WTC11 (cell line): Measurements from ENCODE around the gene IL1RAPL1. TPM values are rescaled to one million over a fixed set of nuclear protein-coding genes. Genes with fewer than 3 reads are reported as not detected.
A peak's percentile ranks its signal among the peaks of the same experiment; 100 is the strongest.

ENCODE experiments used
- ATAC-seq: fragments of 200-7000 bp; cut with Tn5 transposase; 2 replicates; pipeline ENCODE4 v1.10.0; 2021; ENCODE audit warnings: mild to moderate bottlenecking, moderate library complexity
- CTCF ChIA-PET: fragments of 300-600 bp; sonication (Branson Sonifier 250); formaldehyde crosslinking; loops from one replicate; lab custom pipeline; 2021; ENCODE audit warnings: antibody characterized with exemption; lab: Charles Lee
- POLR2A ChIA-PET: fragments of 350-600 bp; sonication (Branson Sonifier 250); formaldehyde crosslinking; loops from one replicate; lab custom pipeline; 2021; ENCODE audit warnings: antibody characterized with exemption; lab: Charles Lee
- DNase-seq: peaks from one replicate; pipeline ENCODE4 v3.0.0; 2021; ENCODE audit warnings: low spot score
- H3K27ac Mint-ChIP-seq: 2 replicates; pipeline ENCODE4 v1.8.0; 2021; ENCODE audit warnings: mixed read lengths
- H3K27me3 Mint-ChIP-seq: 2 replicates; pipeline ENCODE4 v1.8.0; 2021; ENCODE audit warnings: low read depth, mild to moderate bottlenecking, moderate library complexity, mixed read lengths
- H3K36me3 Mint-ChIP-seq: 2 replicates; pipeline ENCODE4 v1.8.0; 2021; ENCODE audit warnings: mixed read lengths
- H3K4me1 Mint-ChIP-seq: 2 replicates; pipeline ENCODE4 v1.8.0; 2022; ENCODE audit warnings: mixed read lengths
- H3K4me3 Mint-ChIP-seq: 2 replicates; pipeline ENCODE4 v1.8.0; 2021; ENCODE audit warnings: mild to moderate bottlenecking, moderate library complexity, mixed read lengths
- H3K9me3 Mint-ChIP-seq: 2 replicates; pipeline ENCODE4 v1.8.0; 2021; ENCODE audit warnings: mixed read lengths
- ATF3 ChIP-seq: sonication (generic); formaldehyde crosslinking; conservative IDR thresholded peaks from 2 replicates; pipeline ENCODE4 v1.8.1; 2022; ENCODE audit warnings: mild to moderate bottlenecking, missing genetic modification reagents
- FOXP1 ChIP-seq: sonication (generic); formaldehyde crosslinking; IDR thresholded peaks from 2 replicates; pipeline ENCODE4 v1.8.0; 2022; ENCODE audit warnings: missing genetic modification reagents, mild to moderate bottlenecking, moderate library complexity, borderline replicate concordance
- GRHL2 ChIP-seq: fragments of 250-450 bp; sonication (Bioruptor Pico); IDR thresholded peaks from 2 replicates; pipeline ENCODE4 v1.8.0; 2022; ENCODE audit warnings: mild to moderate bottlenecking, moderate library complexity; ENCODE audit not compliant: insufficient replicate concordance, severe bottlenecking
- JAZF1 ChIP-seq: fragments of 250-450 bp; sonication (Bioruptor Pico); IDR thresholded peaks from 2 replicates; pipeline ENCODE4 v1.9.0; 2021; ENCODE audit warnings: moderate library complexity, mild to moderate bottlenecking, inconsistent platforms
- MXD4 ChIP-seq: fragments of 250-450 bp; sonication (Bioruptor Pico); IDR thresholded peaks from 2 replicates; pipeline ENCODE4 v1.8.0; 2021; ENCODE audit warnings: mild to moderate bottlenecking, moderate library complexity, borderline replicate concordance
- NFATC4 ChIP-seq: fragments of 250-450 bp; sonication (Bioruptor Pico); IDR thresholded peaks from 2 replicates; pipeline ENCODE4 v1.9.0; 2021; ENCODE audit warnings: mild to moderate bottlenecking
- OVOL2 ChIP-seq: fragments of 250-450 bp; sonication (Bioruptor Pico); IDR thresholded peaks from 2 replicates; pipeline ENCODE4 v1.9.0; 2021; ENCODE audit warnings: mild to moderate bottlenecking, borderline replicate concordance
- SMAD3 ChIP-seq: sonication (generic); formaldehyde crosslinking; IDR thresholded peaks from 2 replicates; pipeline ENCODE4 v1.8.0; 2022; ENCODE audit warnings: missing genetic modification reagents, mild to moderate bottlenecking, borderline replicate concordance
- SOX15 ChIP-seq: fragments of 250-450 bp; sonication (Bioruptor Pico); IDR thresholded peaks from 2 replicates; pipeline ENCODE4 v1.9.0; 2021; ENCODE audit warnings: mild to moderate bottlenecking
- ZNF425 ChIP-seq: fragments of 250-450 bp; sonication (Bioruptor Pico); conservative IDR thresholded peaks from 2 replicates; pipeline ENCODE4 v1.9.0; 2021; ENCODE audit warnings: mild to moderate bottlenecking
- ZNF532 ChIP-seq: fragments of 250-450 bp; sonication (Bioruptor Pico); IDR thresholded peaks from 2 replicates; pipeline ENCODE4 v1.9.0; 2021; ENCODE audit warnings: mild to moderate bottlenecking, borderline replicate concordance
- ZNF671 ChIP-seq: fragments of 250-450 bp; sonication (Bioruptor Pico); IDR thresholded peaks from 2 replicates; pipeline ENCODE4 v1.8.0; 2021; ENCODE audit warnings: mild to moderate bottlenecking
- total RNA-seq: library from RNA; stranded (reverse); gene quantifications from 3 replicates; pipeline ENCODE4 v1.2.3, GENCODE V29; 2021
- TF ChIP-seq, protein P1 (sequence below): sonication (generic); formaldehyde crosslinking; IDR thresholded peaks from 2 replicates; pipeline ENCODE4 v1.8.1; 2023; ENCODE audit warnings: mild to moderate bottlenecking, moderate library complexity, missing genetic modification reagents
- TF ChIP-seq, protein P2 (sequence below): sonication (generic); formaldehyde crosslinking; IDR thresholded peaks from 2 replicates; pipeline ENCODE4 v1.8.1; 2022; ENCODE audit warnings: low read depth, missing genetic modification reagents, borderline replicate concordance
- TF ChIP-seq, protein P3 (sequence below): sonication (generic); formaldehyde crosslinking; IDR thresholded peaks from 2 replicates; pipeline ENCODE4 v1.8.0; 2023; ENCODE audit warnings: missing genetic modification reagents, mild to moderate bottlenecking, borderline replicate concordance

IL1RAPL1 gene
- total RNA-seq, 1 experiment from 2014 or later: 0.13 TPM

DNA sequence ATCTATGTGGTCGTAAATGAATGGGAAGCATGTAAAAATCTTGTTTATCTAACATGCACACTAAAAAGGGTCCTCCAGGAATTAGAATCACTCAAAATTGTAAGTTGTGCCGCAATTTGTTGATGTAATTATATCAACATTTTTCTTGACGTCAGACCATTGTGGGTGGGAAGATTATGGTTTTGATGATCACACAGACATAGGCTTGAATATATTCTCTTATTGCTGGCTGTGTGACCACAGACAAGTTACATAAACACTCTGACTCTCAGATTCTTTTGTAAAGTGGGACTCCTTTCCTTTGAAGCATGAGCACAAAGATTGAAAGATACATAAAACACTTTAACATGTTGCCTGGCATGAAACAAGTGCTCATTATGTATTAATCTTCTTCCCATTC, 51.5 kb downstream of the IL1RAPL1 start:
- no peak for ATAC-seq
- ChIA-PET CTCF (no interaction called here), POLR2A (no interaction called here)
- Mint-ChIP-seq H3K4me3 (no peak overlapping the region), H3K9me3 (peaks cover 11% of the 10 kb centered on the region), H3K36me3 (peaks cover 17% of the 10 kb centered on the region), H3K27ac (no peak overlapping the region), H3K4me1 (peaks cover 34% of the 10 kb centered on the region), H3K27me3 (peaks cover 19% of the 10 kb centered on the region)
- DNase-seq: no peak
- TF ChIP-seq SOX15: no peak
- TF ChIP-seq NFATC4 (CRISPR knock-in tag): no peak
- TF ChIP-seq, protein P1, sequence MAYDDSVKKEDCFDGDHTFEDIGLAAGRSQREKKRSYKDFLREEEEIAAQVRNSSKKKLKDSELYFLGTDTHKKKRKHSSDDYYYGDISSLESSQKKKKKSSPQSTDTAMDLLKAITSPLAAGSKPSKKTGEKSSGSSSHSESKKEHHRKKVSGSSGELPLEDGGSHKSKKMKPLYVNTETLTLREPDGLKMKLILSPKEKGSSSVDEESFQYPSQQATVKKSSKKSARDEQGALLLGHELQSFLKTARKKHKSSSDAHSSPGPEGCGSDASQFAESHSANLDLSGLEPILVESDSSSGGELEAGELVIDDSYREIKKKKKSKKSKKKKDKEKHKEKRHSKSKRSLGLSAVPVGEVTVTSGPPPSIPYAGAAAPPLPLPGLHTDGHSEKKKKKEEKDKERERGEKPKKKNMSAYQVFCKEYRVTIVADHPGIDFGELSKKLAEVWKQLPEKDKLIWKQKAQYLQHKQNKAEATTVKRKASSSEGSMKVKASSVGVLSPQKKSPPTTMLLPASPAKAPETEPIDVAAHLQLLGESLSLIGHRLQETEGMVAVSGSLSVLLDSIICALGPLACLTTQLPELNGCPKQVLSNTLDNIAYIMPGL (CRISPR knock-in tag): no peak
- TF ChIP-seq ZNF425: no peak
- no peak for TF ChIP-seq MXD4 (CRISPR knock-in tag)
- TF ChIP-seq JAZF1 (CRISPR knock-in tag): no peak
- TF ChIP-seq ZNF532 (CRISPR knock-in tag): no peak
- TF ChIP-seq FOXP1: no peak
- TF ChIP-seq, protein P2, sequence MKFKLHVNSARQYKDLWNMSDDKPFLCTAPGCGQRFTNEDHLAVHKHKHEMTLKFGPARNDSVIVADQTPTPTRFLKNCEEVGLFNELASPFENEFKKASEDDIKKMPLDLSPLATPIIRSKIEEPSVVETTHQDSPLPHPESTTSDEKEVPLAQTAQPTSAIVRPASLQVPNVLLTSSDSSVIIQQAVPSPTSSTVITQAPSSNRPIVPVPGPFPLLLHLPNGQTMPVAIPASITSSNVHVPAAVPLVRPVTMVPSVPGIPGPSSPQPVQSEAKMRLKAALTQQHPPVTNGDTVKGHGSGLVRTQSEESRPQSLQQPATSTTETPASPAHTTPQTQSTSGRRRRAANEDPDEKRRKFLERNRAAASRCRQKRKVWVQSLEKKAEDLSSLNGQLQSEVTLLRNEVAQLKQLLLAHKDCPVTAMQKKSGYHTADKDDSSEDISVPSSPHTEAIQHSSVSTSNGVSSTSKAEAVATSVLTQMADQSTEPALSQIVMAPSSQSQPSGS (CRISPR knock-in tag): no peak

DNA sequence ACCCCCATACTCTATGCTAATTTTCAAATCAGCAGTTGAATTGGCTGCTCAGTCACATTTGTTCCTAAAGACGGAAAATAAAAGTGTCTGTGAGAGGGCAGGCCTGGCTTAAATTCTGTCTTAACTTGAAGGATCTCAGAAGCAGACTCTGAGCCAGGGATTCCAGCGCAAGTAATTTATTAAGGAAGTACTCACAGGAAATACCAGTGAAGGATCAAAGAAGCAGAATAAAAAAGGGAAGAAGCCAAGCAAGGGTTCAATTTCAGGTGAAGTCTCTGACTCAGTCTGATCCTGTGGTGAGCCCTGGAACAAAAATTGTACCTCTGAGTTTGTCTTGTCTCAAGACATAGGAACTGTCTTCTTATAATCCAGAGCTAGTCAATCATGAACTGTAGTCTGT, 52.2 kb downstream of the IL1RAPL1 start:
- Mint-ChIP-seq H3K36me3 (peaks cover 17% of the 10 kb centered on the region), H3K9me3 (peaks cover 11% of the 10 kb centered on the region), H3K4me3 (no peak overlapping the region), H3K4me1 (peaks cover 40% of the 10 kb centered on the region), H3K27me3 (peaks cover 23% of the 10 kb centered on the region), H3K27ac (peak overlapping the region; percentile 76)
- DNase-seq (no peak), ATAC-seq (peak; percentile 26; the same call in 1 of the 2 replicates)
- CTCF ChIA-PET: no interaction called here
- POLR2A ChIA-PET: interaction anchor here (0.6 kb wide), 1 partner anchor 99 kb away, joined by 3 read pairs; no protein-coding TSS in a partner anchor
- TF ChIP-seq OVOL2: no peak

- no peak for DNase-seq
- no peak for TF ChIP-seq GRHL2
- TF ChIP-seq, protein P3, sequence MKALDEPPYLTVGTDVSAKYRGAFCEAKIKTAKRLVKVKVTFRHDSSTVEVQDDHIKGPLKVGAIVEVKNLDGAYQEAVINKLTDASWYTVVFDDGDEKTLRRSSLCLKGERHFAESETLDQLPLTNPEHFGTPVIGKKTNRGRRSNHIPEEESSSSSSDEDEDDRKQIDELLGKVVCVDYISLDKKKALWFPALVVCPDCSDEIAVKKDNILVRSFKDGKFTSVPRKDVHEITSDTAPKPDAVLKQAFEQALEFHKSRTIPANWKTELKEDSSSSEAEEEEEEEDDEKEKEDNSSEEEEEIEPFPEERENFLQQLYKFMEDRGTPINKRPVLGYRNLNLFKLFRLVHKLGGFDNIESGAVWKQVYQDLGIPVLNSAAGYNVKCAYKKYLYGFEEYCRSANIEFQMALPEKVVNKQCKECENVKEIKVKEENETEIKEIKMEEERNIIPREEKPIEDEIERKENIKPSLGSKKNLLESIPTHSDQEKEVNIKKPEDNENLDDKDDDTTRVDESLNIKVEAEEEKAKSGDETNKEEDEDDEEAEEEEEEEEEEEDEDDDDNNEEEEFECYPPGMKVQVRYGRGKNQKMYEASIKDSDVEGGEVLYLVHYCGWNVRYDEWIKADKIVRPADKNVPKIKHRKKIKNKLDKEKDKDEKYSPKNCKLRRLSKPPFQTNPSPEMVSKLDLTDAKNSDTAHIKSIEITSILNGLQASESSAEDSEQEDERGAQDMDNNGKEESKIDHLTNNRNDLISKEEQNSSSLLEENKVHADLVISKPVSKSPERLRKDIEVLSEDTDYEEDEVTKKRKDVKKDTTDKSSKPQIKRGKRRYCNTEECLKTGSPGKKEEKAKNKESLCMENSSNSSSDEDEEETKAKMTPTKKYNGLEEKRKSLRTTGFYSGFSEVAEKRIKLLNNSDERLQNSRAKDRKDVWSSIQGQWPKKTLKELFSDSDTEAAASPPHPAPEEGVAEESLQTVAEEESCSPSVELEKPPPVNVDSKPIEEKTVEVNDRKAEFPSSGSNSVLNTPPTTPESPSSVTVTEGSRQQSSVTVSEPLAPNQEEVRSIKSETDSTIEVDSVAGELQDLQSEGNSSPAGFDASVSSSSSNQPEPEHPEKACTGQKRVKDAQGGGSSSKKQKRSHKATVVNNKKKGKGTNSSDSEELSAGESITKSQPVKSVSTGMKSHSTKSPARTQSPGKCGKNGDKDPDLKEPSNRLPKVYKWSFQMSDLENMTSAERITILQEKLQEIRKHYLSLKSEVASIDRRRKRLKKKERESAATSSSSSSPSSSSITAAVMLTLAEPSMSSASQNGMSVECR (CRISPR knock-in tag): no peak
- TF ChIP-seq ZNF671 (CRISPR knock-in tag): no peak
- no peak for TF ChIP-seq SMAD3 (CRISPR knock-in tag)
- TF ChIP-seq ATF3 (CRISPR knock-in tag): no peak
- no peaks in the 10 kb centered on the region for H3K36me3 Mint-ChIP-seq
- CTCF ChIA-PET: no interaction called here
- H3K27ac Mint-ChIP-seq: no peak overlapping the region
- no peaks in the 10 kb centered on the region for H3K9me3 Mint-ChIP-seq
- peaks cover 3% of the 10 kb centered on the region; the same call in 1 of the 2 replicates for H3K4me1 Mint-ChIP-seq
- H3K4me3 Mint-ChIP-seq: no peak overlapping the region
- POLR2A ChIA-PET: no interaction called here
- peaks cover 15% of the 10 kb centered on the region for H3K27me3 Mint-ChIP-seq
- ATAC-seq: no peak
These were observed 62.3 kb downstream of the IL1RAPL1 start for GRCh38 chrX:28649541-28649940.
